CD4-positive, alpha-beta T cell treated with Interleukin-15 for 4 hours (primary cell): Measurements from ENCODE around the gene ALG6.
"Not testable (repeated sequence)": the region's sequence is repeated elsewhere in the genome, so short reads cannot be mapped to it uniquely, and the experiment has no call there.

Source experiments
- DNase-seq: peaks from one replicate; pipeline ENCODE4 v3.0.0-alpha.2; 2020; ENCODE audit warnings: low spot score

The ALG6 gene

DNA sequence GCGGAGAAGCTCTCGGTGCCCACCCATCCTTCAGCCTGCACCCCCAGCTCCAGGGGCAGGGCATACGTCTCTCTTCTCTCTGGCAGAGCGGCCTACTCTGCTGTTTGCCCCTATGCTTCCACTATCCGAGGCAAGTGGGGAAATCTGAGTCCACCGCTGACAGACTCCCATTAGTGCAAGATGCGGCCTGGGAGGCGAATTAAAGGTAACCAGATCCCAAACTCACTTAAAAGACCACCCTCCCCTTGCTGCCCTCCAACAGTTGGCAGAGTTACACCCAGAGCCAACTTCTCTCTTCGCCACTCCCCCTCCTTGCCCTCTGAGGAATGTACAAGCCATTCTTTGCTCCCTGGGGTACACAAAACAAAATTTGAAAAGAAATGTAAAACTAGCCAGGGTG is 38.6 kb upstream of the ALG6 start:
- no peak for DNase-seq

DNA sequence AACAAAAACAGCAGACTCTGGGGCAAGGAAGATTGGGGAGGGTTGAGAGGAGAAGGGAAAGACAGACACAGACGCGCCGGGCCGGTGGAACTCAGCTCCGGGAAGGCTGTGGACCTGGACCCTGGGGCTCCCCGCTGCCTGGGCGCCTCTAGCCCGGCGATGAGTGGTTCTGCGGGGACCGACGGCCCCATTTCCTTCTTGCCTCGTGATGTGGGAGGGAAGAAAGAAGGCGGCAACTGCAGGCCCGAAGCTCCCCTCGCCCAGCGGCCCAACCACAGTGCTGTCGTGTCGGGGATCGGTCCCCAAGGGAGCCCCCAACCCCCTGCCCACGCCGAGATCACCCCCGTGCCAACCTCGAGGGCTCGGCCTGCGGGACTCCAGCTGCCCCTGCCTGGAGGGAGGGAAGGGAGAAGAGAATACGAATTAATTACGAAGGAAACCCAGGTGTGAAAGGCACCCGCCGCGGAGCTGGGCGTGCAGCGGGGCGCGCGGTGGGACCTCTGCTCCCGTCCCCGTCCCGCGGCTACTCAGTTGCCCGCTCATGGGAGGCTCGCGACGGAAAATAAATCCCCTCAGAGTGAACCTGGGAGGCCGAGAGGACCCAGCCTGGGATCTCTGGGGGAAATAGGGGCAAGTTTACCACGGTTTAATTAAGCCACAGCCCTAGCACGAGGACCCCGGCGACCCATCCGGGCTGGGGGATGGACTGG is 37.7 kb upstream of the ALG6 start:
- DNase-seq: no peak

DNA sequence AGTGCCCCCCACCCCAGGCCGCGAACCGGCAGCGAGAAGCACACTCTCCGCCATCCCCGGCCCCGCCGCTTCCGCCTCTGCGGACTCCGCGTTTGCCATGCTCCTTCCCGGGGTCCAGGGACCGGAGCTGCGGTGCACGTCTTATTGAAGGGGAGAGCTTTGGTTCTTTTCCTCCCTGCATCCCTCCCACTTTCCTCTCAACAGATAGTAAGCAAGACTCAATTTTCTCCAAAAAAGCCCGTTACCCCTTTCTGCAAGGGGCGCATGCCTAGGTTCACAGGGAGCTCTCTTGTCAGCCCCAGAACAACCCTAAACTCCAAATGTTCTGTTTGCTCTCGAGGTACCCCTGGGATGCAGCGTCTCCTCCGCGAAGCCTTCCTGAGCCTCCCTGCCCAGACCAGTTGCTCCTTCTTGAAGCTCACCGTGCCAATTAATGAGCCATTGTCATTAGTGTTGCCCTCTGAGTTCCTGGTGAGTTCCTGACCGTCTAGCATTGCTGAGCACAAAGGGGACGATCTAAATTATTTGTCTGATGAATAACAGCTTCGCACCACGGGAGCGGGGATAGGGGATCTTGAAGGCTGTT is 37.0 kb upstream of the ALG6 start:
- no peak for DNase-seq

DNA sequence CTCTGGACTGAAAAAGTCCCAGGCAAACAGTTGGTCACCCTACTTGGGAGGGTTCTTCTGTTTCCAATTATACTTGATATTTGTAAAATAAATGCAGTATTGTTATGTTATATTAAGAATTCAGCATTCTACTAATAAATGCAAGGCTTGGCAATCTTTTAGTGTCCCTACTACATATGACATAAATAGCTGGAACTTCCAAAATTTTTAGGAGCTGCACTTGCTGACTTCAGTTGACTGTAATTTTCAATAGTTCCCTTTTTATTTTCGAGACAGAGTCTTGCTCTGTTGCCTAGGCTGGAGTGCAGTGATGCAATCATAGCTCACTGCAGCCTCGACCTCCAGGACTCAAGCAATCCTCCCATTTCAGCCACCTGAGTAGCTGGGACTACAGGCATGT is 25.0 kb upstream of the ALG6 start:
- DNase-seq: no peak

DNA sequence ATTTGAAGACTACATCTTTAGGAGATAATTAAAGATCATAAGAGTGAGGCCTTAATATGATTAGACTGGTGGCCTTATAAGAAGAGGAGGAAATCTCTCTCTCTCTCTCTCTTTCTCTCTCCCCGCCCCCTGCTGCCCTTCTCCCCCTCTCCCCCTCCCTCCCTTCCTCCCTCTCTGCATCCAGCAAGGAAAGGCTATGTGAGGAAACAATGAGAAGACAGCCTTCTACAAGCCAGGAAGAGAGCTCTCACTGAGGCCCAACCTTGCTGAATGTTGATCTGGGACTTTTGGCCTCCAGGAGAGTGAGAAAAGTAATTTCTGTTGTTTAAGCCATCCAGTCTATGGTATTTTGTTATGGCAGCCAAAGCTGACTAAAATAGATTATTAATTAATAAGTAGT is 23.5 kb upstream of the ALG6 start:
- DNase-seq: no peak

DNA sequence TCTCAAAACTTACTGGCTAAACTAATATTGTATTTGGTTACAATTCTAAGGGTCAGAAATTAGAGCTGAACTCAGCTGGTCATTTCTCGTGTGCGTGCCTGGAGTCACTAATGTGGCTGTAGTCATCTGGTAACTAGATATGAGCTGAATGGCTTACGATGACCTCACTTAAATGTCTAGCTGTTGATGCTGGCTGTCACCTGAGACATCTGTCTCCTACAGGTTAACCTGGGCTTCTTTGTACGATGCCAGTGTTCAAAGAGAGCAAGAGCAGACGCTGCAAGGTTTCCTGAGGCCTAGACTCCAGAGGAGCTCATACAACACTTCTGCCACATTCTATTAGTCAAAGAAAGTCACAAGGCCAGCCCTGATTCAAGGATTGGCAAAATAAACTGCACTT is 17.1 kb upstream of the ALG6 start:
- no peak for DNase-seq

DNA sequence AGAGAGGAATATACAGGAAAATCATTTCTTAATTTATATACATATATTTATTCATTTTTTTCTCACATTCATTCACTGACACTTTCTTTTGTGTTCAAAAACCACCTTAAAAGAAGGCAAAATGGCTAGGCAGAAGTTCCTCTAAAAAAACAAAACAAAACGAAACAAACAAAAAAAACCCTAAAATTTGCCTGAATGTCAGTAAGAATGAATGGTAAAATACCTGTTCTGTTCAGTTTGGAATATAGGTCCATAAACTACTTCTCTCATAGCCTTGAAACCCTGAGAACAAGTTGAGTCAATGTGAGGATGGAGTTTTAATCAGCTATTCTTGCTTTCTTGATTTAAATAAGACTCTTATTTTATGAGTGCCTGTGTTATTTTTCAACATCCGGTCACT is 14.7 kb upstream of the ALG6 start:
- no peak for DNase-seq

DNA sequence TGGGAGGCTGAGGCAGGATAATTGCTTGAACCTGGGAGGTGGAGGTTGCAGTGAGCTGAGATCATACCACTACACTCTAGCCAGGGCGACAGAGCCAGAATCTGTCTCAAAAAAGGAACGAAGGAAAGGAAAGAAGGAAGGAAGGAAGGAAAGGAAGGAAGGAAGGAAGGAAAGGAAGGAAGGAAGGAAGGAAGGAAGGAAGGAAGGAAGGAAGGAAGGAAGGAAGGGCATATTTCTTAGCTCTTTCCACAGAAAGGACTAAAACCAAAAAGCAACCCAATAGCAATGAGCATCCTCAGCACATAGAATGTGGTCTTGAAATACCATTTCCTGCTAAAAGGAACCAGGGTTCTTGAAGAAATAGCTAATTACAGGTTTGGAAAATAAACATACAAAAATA is 11.2 kb upstream of the ALG6 start:
- DNase-seq: not testable (repeated sequence)

DNA sequence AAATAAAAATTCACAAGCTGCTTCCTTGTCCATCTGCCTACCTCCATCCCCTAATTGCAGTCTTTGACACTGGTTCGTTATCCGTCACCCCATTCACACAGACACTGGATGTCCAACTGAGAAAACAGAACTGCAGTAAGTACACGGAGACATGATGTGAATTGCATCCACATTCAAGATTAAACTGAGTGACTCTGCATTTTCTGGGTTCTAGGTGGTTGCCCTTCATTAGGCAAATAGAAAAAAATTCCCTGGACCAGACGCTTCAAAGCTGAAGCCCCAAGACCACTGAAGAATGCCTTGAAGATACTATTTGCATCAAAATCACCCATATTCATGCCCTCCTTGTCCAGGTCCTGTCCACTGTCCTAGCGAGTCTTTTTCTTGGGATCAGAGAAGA is 7.9 kb upstream of the ALG6 start:
- no peak for DNase-seq

DNA sequence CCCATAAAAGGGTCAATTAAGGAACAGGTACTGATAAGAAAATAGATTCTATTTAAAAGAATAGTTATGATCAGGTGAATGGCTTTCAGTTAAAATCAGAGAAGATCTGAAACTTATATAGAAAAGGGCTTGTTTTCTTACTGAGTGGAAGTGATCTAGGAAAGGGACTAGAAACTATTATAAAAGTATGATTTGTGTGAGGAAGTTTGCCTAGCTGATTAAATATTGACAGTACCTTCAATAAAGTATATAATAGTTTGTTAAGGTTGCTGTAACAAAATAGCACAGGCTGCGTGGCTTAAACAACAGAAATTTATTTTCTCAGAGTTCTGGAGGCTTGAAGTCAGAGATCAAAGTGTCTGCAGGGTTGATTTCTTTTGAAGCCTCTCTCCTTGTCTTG is 5.4 kb upstream of the ALG6 start:
- DNase-seq: no peak

DNA sequence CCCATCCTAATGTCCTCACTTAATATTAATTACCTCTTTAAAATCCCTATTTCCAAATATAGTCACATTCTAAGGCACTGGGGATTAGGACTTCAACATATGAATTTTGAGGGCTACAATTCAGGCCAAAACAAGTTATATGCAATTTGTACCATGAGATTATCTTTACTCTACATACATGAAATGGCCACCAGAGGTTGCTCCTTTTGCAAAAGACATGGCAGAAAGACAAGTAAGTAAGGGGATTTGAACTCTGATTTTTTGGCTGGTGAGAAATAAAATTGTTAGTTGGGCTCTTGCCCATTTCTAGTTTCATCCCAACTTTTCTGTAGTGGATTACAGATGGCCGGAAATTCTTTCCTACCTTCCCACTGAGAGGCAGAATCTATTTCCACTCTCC is 4.8 kb upstream of the ALG6 start:
- no peak for DNase-seq

DNA sequence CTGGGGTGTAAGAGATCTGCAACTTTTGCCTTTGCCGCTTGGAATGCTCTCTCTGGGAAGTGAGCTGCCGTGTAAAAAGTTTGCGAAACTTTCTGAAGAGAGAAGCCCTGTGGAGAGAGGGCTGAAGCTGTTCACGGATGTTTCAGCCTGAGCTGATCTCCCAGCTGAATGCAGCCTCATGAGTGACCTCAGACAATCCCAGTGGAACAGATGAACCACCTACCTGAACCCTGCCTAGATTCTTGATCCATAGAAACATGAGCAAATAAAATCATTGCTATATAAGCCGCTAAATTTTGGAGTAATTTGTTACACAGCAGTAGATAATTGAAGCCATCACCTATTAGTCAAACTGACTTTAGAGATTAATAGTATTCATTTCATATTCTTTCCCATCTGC is 4.4 kb upstream of the ALG6 start:
- DNase-seq: no peak

DNA sequence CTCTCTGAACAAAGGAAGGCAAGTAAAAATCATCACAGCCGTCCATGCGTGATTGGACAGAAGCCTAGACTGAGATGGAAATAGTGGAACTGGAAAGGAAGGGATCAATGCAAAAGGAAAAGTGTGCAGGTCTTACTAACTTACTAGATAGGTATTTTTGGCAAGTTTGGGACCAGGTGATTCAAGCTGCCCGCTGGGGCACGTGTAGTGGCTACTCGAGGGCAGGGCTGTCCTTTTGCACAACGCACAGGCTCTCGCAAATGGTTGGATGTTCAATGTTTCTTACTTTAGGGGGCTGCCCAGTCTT is 566 bp upstream of the ALG6 start:
- DNase-seq: no peak

DNA sequence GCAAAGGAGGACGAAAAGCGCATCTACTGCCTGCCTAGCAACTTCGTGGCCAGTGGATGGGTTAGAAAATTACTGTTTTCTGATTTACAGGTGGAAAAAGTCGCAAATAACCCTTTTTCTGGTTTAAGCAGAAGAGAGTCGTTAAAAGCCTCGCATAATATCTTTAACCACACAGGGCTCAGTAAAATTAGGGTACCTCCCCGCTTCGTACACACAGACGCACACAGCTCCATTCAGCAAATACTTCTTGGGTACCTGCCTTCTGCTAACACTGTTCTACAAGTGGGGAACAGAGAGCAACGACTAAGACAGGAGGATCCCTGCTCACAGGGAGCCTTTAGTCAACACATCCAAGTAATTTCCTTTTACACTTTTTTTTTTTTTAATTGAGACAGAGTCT is 704 bp downstream of the ALG6 start:
- no peak for DNase-seq

DNA sequence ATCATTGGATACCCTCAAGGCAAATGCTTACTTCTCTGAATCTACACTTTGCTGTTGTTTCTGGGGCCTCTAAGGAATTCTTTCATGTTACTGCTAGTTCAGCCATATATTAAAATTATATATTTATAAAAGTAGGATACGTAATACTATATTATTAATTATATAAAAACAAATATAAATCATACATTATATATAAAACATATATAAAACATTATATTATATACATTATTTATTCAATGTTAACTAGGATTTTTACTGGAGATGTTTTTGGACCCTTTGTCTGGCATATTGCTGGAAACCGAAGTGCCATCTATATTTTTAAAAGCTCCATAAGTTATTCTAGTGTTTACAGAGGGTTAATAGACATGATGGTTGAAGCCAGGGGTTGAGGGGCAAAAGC is 12.2 kb downstream of the ALG6 start:
- DNase-seq: no peak

DNA sequence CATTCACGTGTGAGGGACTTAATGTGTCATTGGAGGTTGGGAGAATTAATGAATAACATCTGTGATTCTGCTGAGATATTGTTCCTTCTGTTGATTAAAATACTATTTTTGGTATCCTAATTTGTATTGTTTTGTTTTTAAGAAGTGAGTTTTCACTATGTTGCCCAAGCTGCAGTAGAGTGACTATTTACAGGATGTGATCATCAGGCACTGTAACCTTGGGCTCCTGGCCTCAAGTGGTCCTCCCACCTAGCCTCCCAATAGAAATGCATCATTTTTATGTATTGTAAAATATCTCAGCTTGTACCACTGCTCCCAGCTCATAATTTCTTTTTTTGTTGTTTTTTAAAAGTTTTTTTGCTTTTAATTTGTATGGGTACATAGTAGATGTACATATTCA is 14.3 kb downstream of the ALG6 start:
- DNase-seq: no peak

DNA sequence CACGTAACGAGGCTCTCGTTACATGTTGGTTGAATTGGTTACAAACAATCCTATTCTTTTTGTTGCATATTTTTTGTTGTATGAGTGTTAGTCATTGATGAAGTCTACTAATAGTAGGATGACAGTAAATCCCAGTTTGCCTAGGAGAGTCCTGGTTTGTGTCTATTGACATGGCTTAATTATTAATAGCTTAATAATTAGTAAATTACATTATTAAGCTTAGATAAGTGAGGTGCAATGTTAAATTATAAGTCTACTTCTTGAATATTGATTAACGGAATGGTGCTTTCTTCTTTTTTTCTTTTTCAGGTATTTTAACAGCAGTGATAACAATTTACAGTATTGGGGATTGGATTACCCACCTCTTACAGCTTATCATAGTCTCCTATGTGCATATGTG is 34.5 kb downstream of the ALG6 start:
- DNase-seq: no peak

DNA sequence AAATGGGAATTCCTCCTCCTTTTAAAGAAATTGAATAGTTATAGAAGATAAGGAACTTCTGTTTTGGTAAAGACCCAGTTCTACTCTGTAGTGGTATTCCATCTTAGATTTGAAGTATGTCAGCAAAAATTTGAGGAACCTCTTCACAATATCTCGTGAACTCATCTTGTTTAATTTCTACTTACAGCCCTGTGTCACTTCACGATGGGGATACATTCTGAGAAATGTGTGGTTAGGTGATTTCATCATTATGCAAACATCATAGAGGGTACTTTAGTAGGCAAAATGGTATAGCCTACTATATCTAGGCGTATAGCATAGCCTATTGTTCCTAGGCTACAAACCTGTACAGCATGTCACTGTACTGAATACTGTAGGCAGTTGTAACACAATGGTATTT is 36.0 kb downstream of the ALG6 start:
- no peak for DNase-seq

DNA sequence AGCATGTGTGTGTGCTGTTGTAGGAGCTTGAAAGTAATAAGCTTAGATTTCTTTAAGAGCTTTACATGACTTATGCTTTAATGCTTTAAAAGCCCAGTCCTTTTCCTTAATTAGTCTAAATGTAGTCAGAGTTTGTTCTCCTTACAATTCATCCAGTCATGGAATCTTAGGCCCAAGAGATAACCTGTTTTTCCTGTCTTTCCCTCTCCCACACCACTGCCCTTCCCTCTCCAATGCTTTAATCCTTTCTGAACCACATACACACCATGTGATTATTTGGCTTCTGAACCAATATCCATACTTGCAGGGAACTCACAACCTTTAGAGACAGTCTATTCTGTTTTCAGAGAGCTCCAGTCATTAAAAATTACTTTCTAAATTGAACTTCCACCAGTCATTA is 37.6 kb downstream of the ALG6 start:
- DNase-seq: no peak

DNA sequence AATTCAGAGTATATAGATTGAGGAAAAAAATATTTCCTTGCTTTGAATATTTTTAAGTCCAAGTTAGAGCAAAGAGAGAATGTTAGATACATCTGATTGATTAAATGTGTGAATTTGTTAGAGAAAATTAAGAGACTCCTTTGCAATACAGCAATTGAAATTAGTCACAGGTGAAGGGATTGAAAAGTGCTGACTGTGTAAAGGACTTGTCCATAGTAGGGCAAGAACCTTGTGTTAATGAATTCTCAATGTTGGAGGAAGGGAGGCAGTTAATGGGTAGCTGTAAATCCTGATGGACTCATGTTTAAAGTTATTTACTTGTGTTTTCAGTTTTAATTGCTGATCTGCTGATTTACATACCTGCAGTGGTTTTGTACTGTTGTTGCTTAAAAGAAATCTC is 38.6 kb downstream of the ALG6 start:
- no peak for DNase-seq

DNA sequence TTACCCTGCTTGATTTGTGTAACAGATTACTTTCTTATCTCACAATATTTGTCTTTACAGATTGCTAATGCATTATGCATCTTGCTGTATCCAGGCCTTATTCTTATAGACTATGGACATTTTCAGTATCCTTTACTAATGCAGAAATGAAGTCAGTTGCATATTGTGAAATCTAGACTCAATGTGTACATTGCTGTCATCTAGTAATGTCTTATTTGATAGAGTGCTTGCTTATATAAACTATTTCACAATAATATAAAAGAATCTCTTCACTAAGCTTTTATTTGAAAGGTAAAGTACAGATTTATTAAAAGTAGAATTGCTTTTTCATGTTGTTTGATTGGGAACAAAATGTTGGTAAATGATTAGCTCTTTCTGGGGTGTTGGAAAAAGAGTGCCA is 39.6 kb downstream of the ALG6 start:
- no peak for DNase-seq

DNA sequence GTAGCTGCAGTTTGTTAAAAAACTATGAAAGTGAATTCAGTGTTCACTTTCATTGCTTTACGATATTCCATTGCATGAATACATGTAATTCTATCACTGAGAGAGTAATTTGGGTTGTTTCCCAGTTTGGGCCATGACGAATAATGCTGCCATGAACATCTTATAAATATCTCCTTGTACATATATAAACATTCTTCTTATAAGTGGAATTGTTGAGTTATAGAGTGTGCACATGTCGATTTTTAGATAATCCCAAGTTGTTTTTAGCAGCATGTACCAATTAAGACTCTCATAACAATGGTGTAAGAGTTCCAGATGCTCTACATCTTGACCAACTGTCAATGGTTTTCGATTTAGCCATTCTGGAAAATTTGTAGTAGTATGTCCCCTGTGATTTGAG is 40.9 kb downstream of the ALG6 start:
- DNase-seq: no peak

DNA sequence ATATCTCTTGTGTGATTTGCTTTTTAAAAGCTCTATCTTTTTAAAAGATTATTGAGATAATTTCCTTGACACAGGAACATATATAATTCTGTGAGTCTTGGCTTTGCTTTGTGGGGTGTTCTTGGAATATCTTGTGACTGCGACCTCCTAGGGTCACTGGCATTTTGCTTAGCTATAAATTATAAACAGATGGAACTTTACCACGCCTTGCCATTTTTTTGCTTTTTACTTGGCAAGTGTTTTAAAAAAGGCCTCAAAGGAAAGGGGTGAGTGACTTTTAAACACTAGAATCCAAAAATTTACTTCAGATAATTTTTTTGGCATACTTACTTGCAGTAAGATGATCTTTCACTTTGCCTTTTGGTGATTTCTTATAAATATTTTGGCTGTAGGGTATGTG is 43.6 kb downstream of the ALG6 start:
- DNase-seq: no peak

DNA sequence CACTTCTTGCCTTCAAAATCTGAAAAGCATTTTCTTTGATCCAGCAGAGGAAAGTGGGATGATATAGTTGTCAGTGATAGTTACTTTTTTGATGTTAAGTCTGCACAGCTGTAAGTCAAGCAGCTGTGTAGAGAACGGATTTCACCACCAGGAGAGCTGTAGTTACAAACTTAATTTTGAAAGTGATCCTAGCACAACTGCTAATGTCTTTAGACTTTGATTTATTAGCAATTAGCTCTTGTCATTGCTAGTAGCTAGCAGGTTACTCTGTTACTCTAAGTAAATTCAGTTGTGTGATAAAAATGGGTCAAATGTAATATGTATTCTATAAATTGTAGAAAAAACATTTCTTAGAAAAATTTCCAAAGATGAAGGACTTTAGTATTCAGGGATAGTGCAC is 46.0 kb downstream of the ALG6 start:
- no peak for DNase-seq
